Osteocyte (in vitro differentiated cells): Measurements from ENCODE around the gene GCLC. TPM values are rescaled to one million over a fixed set of nuclear protein-coding genes. Genes with fewer than 3 reads are reported as not detected.

ENCODE experiments used
- DNase-seq: peaks from one replicate; pipeline ENCODE4 v3.0.0; 2021; ENCODE audit warnings: mixed read lengths; ENCODE audit not compliant: unreplicated experiment; ENCODE audit errors: extremely low spot score
- H3K27ac Mint-ChIP-seq: one replicate; pipeline ENCODE4 v1.8.0; 2021; ENCODE audit warnings: mild to moderate bottlenecking, mixed read lengths; ENCODE audit not compliant: unreplicated experiment
- H3K27me3 Mint-ChIP-seq: one replicate; pipeline ENCODE4 v1.8.0; 2021; ENCODE audit warnings: mixed read lengths; ENCODE audit not compliant: unreplicated experiment
- H3K36me3 Mint-ChIP-seq: one replicate; pipeline ENCODE4 v1.8.0; 2021; ENCODE audit warnings: mixed read lengths; ENCODE audit not compliant: unreplicated experiment
- H3K4me1 Mint-ChIP-seq: one replicate; pipeline ENCODE4 v1.8.0; 2021; ENCODE audit warnings: mixed read lengths; ENCODE audit not compliant: unreplicated experiment
- H3K4me3 Mint-ChIP-seq: one replicate; pipeline ENCODE4 v1.8.0; 2021; ENCODE audit warnings: mild to moderate bottlenecking, moderate library complexity, mixed read lengths; ENCODE audit not compliant: unreplicated experiment
- H3K9me3 Mint-ChIP-seq: one replicate; pipeline ENCODE4 v1.8.0; 2021; ENCODE audit warnings: mixed read lengths; ENCODE audit not compliant: unreplicated experiment
- total RNA-seq: library from RNA; stranded (reverse); gene quantifications from 2 replicates; pipeline ENCODE4 v1.2.1, GENCODE V29; 2021
- TF ChIP-seq, protein P1 (sequence below): fragments of 200-600 bp; sonication (generic); IDR thresholded peaks from 2 replicates; pipeline ENCODE4 v1.5.0; 2021; ENCODE audit warnings: antibody characterized with exemption, mild to moderate bottlenecking, moderate library complexity

GCLC gene
- total RNA-seq, 1 donor from 2014 or later = 43.7 TPM

DNA sequence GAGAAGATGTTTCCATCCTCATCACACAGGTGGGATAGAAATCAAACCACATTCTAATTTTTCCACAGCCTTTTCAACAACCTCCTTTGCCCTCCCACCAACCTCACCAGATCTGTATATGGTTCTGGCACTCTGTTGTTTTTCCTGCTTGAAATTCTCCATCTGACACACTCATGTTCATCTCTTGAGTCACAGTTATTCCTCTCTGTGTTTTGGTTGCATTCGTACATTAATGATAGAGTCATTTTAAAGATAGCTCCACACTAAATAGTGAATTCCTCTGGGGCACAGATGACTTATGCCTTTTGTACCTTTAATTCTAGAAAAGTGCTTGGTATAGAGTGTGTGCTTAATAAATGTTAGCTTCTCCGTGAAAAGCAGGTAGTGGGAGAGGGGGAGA, 1.4 kb upstream of the GCLC start:
- Mint-ChIP-seq H3K27ac (no peak overlapping the region), H3K36me3 (no peaks in the 10 kb centered on the region), H3K9me3 (no peaks in the 10 kb centered on the region), H3K27me3 (no peaks in the 10 kb centered on the region), H3K4me3 (no peak overlapping the region), H3K4me1 (peaks cover 45% of the 10 kb centered on the region)
- TF ChIP-seq, protein P1, sequence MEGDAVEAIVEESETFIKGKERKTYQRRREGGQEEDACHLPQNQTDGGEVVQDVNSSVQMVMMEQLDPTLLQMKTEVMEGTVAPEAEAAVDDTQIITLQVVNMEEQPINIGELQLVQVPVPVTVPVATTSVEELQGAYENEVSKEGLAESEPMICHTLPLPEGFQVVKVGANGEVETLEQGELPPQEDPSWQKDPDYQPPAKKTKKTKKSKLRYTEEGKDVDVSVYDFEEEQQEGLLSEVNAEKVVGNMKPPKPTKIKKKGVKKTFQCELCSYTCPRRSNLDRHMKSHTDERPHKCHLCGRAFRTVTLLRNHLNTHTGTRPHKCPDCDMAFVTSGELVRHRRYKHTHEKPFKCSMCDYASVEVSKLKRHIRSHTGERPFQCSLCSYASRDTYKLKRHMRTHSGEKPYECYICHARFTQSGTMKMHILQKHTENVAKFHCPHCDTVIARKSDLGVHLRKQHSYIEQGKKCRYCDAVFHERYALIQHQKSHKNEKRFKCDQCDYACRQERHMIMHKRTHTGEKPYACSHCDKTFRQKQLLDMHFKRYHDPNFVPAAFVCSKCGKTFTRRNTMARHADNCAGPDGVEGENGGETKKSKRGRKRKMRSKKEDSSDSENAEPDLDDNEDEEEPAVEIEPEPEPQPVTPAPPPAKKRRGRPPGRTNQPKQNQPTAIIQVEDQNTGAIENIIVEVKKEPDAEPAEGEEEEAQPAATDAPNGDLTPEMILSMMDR = no peak
- DNase-seq = no peak

DNA sequence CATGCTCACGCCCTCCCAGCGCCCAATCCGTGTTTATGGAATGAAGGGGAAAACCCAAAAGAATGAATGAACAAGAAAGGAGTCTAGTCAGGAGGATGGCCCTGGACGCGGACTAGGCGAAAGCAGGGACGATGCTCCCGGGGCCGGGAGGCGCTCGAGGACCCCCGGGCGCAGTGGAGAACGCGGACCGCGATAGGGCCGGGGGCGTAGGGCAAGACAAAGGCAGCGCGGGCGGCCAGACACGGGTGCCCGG, 758 bp downstream of the GCLC start:
- Mint-ChIP-seq H3K4me3 (peak overlapping the region; percentile 92), H3K27me3 (no peaks in the 10 kb centered on the region), H3K4me1 (peaks cover 59% of the 10 kb centered on the region), H3K36me3 (peaks cover 2% of the 10 kb centered on the region), H3K9me3 (no peaks in the 10 kb centered on the region), H3K27ac (peak overlapping the region; percentile 82)
- DNase-seq = no peak
- TF ChIP-seq, protein P1 = no peak

DNA sequence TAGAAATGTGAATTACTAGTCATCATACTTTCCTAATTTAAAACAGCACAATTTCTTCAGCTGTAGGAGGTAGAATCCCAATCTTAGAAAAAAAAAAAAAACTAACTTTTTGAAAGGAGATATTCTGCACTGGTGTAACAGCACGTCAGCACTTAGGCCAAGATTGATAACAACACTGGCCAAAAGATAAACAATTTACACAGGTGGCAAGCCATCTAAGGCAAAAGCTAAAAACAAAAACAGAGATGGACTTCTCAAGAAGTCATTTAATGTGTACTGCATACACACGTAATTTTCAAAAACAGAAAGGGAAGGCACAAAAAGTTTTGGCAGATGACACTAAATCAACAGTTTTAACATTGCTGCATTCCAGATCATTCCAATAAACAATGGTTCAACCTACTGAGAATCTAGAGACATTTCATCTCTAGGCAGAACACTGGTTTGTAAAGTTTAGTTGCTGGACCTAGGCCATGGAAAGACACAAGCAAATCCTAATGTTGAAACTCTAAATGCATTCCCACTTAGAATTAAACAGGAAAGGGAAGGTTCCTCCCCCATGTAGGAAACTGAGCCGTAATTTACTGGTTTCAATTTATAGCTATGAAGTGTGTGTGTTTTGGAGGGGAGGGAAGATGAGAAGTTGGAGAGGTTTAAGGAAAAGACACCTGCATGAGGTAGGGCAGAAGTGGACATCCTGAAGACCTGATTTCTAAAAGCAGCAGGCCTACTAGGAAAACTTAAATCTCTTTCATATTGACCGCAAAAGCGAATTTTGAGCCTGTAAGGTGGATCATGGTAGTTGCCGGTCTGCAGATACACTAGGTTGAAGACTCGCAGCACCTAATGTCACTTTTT, 1.3 kb downstream of the GCLC start:
- TF ChIP-seq, protein P1 = no peak
- H3K36me3 Mint-ChIP-seq = peaks cover 2% of the 10 kb centered on the region
- no peaks in the 10 kb centered on the region for H3K9me3 Mint-ChIP-seq
- no peak for DNase-seq
- H3K27ac Mint-ChIP-seq = peak overlapping the region; percentile 82
- H3K27me3 Mint-ChIP-seq = no peaks in the 10 kb centered on the region
- peaks cover 56% of the 10 kb centered on the region for H3K4me1 Mint-ChIP-seq
- peak overlapping the region; percentile 92 for H3K4me3 Mint-ChIP-seq

DNA sequence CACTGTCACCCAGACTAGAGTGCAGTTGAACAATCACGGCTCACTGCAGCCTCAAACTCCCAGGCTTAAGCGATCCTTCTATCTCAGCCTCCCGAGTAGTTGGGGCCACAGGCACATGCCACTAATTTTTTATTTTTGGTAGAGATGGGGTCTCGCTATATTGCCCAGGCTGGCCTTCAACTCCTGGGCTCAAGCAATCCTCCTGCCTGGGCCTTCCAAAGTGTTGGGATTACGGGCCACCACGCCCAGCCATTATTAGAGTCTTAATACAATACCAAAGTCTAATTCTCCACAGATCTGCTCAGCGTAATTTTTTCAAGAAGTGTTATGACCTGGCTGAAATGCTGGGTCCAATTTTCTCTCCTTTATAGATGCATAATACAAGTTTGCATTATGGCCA, 3.0 kb downstream of the GCLC start:
- no peak for DNase-seq
- Mint-ChIP-seq H3K4me3 (peak overlapping the region; percentile 4), H3K4me1 (peaks cover 51% of the 10 kb centered on the region), H3K27me3 (no peaks in the 10 kb centered on the region), H3K9me3 (no peaks in the 10 kb centered on the region), H3K36me3 (peaks cover 2% of the 10 kb centered on the region), H3K27ac (no peak overlapping the region)
- TF ChIP-seq, protein P1 = no peak

DNA sequence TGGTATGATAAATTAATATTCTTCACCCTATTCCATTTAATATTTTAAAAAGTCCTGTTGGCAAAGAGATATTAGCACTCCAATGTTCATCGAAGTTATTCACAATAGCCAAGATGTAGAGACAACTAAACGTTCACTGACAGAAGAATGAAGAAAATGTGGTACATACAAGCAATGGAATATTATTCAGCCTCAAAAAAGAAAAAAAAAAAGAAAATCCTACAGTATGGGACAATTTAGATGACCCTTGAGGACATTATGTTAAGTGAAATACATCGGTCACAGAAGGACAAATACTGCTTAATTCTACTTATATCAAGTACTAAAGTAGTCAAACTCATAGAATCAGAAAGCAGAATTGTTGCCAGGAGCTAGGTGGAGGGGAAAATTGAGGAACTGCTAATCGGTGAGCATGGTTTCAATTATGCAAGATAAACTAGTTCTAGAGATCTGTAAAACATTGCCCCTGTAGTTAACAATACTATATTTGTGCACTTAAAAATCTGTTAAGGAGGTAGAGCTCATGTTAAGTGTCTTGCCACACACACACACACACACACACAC, 4.7 kb downstream of the GCLC start:
- H3K27ac Mint-ChIP-seq = no peak overlapping the region
- H3K4me3 Mint-ChIP-seq = no peak overlapping the region

More for the DNA sequence above, 4.7 kb downstream of the GCLC start:
- Mint-ChIP-seq H3K4me1 (peaks cover 52% of the 10 kb centered on the region), H3K36me3 (peaks cover 2% of the 10 kb centered on the region), H3K9me3 (no peaks in the 10 kb centered on the region), H3K27me3 (no peaks in the 10 kb centered on the region)
- DNase-seq = no peak
- TF ChIP-seq, protein P1 = no peak
